Activated CD8-positive, alpha-beta T cell treated with anti-CD3 and anti-CD28 coated beads, Interleukin-2, amount 10 ng/mL, durations not matched to agents 7 days and 5 days (primary cell): ENCODE data around the gene COL18A1. TPM values are rescaled to one million over a fixed set of nuclear protein-coding genes. Genes with fewer than 3 reads are reported as not detected.

ENCODE experiments used
- ATAC-seq: fragments of 150-1000 bp; cut with Tn5 transposase; one replicate; pipeline ENCODE4 v1.10.0; 2021; ENCODE audit warnings: moderate library complexity
- CTCF ChIA-PET: fragments of 350-600 bp; sonication (Branson Sonifier 250); formaldehyde crosslinking; loops from one replicate; lab custom pipeline; 2021; ENCODE audit warnings: antibody characterized with exemption; lab: Charles Lee
- POLR2A ChIA-PET: fragments of 350-600 bp; sonication (Branson Sonifier 250); formaldehyde crosslinking; loops from one replicate; lab custom pipeline; 2021; ENCODE audit warnings: antibody characterized with exemption; lab: Charles Lee
- DNase-seq: peaks from one replicate; pipeline ENCODE4 v3.0.0-alpha.2; 2020
- H3K27ac Mint-ChIP-seq: one replicate; pipeline ENCODE4 v1.8.0; 2021; ENCODE audit warnings: mild to moderate bottlenecking, mixed read lengths
- H3K27me3 Mint-ChIP-seq: one replicate; pipeline ENCODE4 v1.8.0; 2021; ENCODE audit warnings: low read depth, mixed read lengths
- H3K36me3 Mint-ChIP-seq: one replicate; pipeline ENCODE4 v1.8.0; 2021; ENCODE audit warnings: low read depth, mixed read lengths
- H3K4me1 Mint-ChIP-seq: one replicate; pipeline ENCODE4 v1.8.0; 2021; ENCODE audit warnings: low read depth, mixed read lengths
- H3K4me3 Mint-ChIP-seq: one replicate; pipeline ENCODE4 v1.8.0; 2021; ENCODE audit warnings: mild to moderate bottlenecking, mixed read lengths
- H3K9me3 Mint-ChIP-seq: one replicate; pipeline ENCODE4 v1.8.0; 2022; ENCODE audit warnings: mixed read lengths; ENCODE audit not compliant: insufficient read depth
- total RNA-seq, 2 experiments: library from RNA; stranded (reverse); gene quantifications; one replicate each; pipeline ENCODE4 v1.2.3, GENCODE V29; 2021

Gene COL18A1
- total RNA-seq, 2 experiments from 2014 or later = 24.1 to 28.7 TPM

DNA sequence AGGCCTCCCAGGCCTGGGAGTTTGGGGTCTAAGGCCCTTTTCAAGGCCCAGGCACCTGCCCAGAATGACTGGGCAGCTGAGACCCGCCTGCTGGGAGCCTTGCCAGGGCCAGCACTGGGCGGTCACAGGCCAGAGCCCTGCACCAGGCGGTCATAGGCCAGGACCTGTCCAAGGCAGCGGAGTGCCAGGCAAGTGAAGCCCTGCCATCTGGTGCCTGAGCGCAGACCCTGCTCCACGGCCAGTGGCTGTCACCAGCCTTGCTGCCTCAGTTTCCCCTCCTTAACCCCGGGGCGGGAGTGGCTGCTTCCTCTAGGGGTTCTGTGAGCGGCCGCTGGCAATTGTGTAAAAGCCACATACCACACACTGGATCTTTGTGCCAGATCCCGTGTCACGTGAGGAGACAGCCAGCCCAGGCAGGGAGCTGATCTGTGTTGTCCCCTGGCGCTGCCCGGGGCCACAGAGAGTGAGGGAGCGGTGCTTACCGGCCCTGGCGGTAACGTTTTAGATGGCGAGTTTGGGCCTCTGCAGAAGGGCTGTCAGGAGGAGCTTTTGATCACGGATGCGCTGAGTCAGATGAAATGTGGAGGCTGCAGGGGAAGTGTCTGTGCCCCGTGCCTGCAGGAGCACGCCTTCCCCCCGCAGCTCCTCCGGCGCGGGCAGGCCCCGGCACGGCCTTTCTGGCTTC lies 4.6 kb downstream of the COL18A1 start:
- ChIA-PET CTCF (no interaction called here), POLR2A (no interaction called here)
- DNase-seq = no peak
- Mint-ChIP-seq H3K9me3 (no peaks in the 10 kb centered on the region), H3K27ac (no peak overlapping the region), H3K4me1 (no peaks in the 10 kb centered on the region), H3K36me3 (no peaks in the 10 kb centered on the region), H3K4me3 (no peak overlapping the region), H3K27me3 (peaks cover 19% of the 10 kb centered on the region)
- ATAC-seq = no peak

DNA sequence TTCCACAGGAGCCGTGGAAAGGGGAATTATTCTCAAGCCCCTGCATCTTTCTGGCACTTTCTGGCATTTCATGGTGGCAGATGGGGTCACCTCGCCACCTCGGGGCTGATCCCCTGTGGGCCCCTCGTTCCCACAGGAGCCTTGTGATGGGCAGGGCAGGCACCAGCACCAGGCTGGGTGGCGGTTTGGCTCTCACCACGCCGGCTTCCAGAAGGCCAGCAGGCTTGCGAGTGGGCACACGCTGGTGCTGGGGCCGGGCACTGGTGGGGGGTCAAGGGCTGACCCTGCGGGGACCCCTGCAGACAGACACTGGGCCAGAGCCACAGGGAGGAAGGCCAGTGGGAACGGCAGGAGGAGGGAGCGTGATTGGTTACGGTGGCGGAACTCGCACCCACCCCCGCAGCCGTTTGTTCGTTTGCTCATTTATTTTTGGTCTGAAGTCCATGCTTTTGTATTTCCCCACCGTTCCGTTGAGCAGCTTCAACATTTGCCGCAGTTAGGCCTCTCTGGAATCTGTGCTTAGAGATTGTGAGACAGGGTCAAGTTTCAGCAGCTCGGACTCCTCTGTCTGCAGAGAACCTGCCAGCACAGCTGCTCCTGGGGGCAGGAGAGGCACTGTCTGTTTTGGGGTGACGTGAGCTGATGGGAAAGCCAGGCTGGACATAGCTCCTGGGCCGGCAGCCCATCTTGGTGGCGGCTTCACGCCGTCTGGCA lies 5.3 kb downstream of the COL18A1 start:
- no peaks in the 10 kb centered on the region for H3K9me3 Mint-ChIP-seq
- DNase-seq (no peak), ATAC-seq (no peak)
- no peak overlapping the region for H3K4me3 Mint-ChIP-seq
- POLR2A ChIA-PET = no interaction called here
- CTCF ChIA-PET = no interaction called here
- H3K27me3 Mint-ChIP-seq = peaks cover 19% of the 10 kb centered on the region
- no peaks in the 10 kb centered on the region for H3K4me1 Mint-ChIP-seq
- no peak overlapping the region for H3K27ac Mint-ChIP-seq
- no peaks in the 10 kb centered on the region for H3K36me3 Mint-ChIP-seq

DNA sequence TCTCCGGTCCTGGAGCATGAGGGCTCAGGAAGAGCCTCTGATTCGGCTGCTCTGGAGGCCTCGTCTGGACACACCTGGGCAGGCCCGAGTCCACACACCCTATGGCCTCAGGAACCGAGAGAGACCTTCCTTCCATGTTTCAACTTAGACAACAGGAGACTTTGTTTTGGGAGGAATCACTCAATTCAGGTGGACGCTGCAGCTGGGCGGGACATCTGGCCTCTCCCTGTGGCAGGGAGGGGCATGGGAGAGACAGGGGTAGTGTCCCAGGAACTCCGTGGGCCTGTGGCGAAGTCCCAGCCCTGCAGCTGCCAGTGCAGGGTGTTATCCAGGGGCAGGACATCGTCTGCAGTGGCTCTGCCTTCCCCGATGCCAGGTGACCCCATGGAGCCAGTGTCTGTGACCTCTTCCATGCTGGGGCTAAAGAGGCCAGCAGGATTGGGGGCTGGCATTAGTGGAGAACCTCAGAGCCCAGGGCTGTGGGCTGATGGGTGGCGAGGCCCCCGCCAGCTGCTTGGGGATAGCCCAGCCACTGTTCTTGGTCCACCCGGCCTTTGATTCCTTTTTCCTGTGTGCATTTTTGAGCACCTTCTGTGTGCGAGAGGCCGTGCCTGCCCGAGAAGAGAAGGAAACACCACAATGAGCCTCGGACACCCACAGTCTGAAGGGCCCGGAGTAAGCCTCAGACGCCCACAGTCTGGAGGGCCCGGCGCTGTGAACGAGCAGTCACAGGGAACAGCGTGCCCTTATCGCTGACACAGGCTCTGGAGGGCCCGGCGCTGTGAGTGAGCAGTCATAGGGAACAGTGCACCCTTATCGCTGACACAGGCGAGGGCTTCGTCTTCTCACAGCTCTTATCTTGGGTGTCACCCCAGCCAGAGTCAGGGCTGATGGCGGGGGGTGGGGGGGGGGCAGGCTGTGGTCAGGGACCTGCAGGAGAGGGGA lies 6.2 kb downstream of the COL18A1 start:
- CTCF ChIA-PET = no interaction called here
- POLR2A ChIA-PET = no interaction called here
- Mint-ChIP-seq H3K27me3 (peaks cover 19% of the 10 kb centered on the region), H3K9me3 (no peaks in the 10 kb centered on the region), H3K4me1 (no peaks in the 10 kb centered on the region), H3K27ac (no peak overlapping the region), H3K36me3 (no peaks in the 10 kb centered on the region), H3K4me3 (no peak overlapping the region)
- DNase-seq (no peak), ATAC-seq (no peak)

DNA sequence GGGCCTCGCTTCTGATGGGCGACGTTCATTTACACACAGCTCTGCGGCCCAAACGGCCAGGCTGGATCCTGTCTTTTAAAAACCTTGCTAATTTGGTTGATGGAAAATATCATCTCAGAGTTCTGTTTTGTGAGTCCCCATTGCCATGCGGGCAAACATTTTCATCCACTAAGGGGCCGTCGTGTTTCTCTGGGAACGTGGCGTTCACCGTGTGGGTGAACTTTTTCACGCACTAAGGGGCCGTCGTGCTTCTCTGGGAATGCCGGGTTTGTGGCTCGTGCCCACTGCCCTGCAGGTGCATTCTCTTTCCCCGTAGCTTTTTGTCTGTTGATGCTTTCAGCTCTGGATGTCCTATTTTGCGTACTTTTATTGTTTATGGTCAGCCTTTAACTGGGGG lies 6.8 kb downstream of the COL18A1 start:
- no peaks in the 10 kb centered on the region for H3K36me3 Mint-ChIP-seq
- H3K27ac Mint-ChIP-seq = no peak overlapping the region
- no peaks in the 10 kb centered on the region for H3K4me1 Mint-ChIP-seq
- DNase-seq (no peak), ATAC-seq (no peak)
- POLR2A ChIA-PET = no interaction called here
- H3K27me3 Mint-ChIP-seq = peaks cover 12% of the 10 kb centered on the region
- no peak overlapping the region for H3K4me3 Mint-ChIP-seq
- H3K9me3 Mint-ChIP-seq = no peaks in the 10 kb centered on the region
- CTCF ChIA-PET = no interaction called here

DNA sequence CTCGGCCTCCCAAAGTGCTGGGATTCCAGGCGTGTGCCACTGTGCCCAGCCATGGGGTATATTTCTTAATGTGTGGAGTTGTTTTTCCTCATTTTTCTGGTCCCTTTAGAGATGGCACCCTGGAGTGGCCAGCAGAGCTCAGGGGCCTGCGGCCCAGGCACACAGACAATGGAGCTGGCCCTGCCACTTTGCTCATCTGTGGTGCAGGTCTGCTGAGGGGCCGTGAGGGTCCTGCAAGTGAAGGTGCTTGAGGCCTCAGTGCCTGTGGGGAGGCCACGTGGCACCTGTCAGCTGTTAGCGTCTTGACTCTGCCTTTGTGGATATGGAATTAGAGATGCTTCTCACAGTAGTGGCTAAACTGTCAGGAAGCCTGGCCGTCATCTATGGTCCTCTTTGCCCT lies 7.5 kb downstream of the COL18A1 start:
- Mint-ChIP-seq H3K4me1 (no peaks in the 10 kb centered on the region), H3K4me3 (no peak overlapping the region), H3K9me3 (no peaks in the 10 kb centered on the region), H3K27ac (no peak overlapping the region), H3K27me3 (peaks cover 6% of the 10 kb centered on the region), H3K36me3 (no peaks in the 10 kb centered on the region)
- no peak for ATAC-seq
- ChIA-PET CTCF (no interaction called here), POLR2A (no interaction called here)
- no peak for DNase-seq

DNA sequence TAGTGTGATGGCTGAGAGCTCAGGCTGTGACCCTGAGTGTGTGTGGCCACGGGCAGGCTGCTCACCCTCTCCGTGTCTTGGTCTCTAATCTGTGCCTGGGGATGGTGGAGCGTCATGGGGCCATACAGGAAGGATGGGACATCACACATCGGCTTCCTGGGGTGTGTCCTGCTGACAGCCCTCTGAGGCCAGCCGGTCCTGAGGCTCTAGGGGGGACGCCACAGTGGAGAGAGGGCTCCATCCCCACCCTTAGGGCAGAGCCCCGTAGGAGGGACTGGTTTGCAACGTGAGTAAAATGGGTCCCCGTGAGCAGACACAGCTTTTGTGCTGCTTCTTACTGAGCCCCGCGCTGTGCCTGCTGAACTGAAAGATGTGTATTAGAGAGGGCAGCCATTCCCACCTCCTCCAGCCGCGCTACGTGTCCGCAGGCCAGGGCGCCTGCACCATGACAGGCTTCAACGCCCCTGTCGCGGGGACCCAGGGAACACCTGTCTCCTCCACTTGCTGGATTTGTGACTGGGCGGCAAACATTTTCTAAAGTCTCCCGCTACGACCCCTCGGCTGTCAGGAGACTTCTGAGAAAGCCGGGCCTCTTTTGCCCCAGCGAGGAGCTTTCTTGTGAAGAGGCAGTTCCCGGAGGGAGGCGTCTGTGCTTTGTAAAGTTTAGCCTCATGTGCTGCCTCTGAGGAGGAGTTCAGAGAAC lies 8.1 kb downstream of the COL18A1 start:
- H3K27ac Mint-ChIP-seq = no peak overlapping the region
- peaks cover 1% of the 10 kb centered on the region for H3K27me3 Mint-ChIP-seq
- POLR2A ChIA-PET = no interaction called here
- DNase-seq = no peak
- H3K9me3 Mint-ChIP-seq = no peaks in the 10 kb centered on the region
- H3K36me3 Mint-ChIP-seq = no peaks in the 10 kb centered on the region
- no peaks in the 10 kb centered on the region for H3K4me1 Mint-ChIP-seq
- no peak for ATAC-seq
- H3K4me3 Mint-ChIP-seq = no peak overlapping the region
- CTCF ChIA-PET = no interaction called here

DNA sequence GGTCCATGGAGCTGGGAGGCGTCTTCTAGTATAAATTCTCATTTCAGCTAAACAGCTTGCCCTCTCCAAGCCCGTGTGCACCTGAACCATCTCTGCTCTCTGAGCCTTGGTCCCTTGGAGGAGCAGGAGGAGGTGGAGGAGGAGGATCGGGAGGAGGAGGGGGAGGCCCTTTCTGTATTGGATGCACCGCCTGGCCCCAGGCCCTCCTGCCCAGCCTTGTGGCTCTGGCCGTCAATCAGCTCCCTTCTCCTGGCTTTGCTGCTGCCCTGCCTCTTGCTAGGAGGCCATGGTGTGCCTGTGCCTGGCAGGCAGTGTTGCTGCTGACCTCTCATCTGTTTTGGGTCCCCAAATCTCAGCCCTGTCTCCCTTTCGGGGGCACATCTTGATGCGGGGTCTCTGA lies 9.0 kb downstream of the COL18A1 start:
- DNase-seq (no peak), ATAC-seq (no peak)
- ChIA-PET POLR2A (no interaction called here), CTCF (no interaction called here)
- Mint-ChIP-seq H3K36me3 (no peaks in the 10 kb centered on the region), H3K4me1 (no peaks in the 10 kb centered on the region), H3K4me3 (no peak overlapping the region), H3K27ac (no peak overlapping the region), H3K27me3 (no peaks in the 10 kb centered on the region), H3K9me3 (no peaks in the 10 kb centered on the region)

DNA sequence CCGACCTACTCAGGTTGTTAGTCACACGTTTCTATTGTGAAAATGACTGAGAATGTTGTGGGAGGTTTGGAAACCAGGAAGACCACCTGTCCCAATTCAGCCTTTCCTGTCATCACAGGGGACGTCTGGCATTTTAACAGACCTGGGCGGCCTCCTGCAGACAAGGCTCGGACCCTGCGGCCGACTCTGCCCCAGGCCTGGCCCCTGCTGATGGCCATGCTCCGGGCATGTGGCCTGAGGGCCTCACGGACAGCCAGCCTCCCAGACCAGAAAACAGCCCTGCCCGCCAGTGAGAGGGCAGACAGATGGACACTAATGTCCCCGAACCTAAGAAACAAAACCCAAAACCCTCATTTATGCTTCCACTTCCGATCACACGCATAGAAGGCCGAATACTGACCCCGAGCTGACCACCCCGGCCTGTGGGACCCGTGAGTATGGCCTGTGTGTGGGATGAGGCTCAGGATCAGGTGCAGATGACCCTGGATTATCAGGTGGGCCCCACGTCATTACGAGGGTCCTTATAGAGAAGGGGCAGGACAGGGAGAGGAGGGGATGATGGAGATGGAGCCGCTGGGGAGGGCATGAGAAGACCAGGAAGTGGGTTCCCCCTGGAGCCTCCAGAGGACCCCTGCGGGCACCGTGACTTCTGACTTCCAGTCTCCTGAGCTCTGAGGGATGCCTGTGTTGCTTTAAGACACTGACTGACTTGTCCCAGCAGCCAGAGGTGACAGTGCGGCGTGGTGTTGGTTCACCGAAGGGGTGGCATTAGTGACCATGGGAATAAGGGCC lies 9.6 kb downstream of the COL18A1 start:
- no peaks in the 10 kb centered on the region for H3K27me3 Mint-ChIP-seq
- POLR2A ChIA-PET = no interaction called here
- no peak overlapping the region for H3K4me3 Mint-ChIP-seq
- H3K9me3 Mint-ChIP-seq = no peaks in the 10 kb centered on the region
- no peak overlapping the region for H3K27ac Mint-ChIP-seq
- DNase-seq (no peak), ATAC-seq (no peak)
- CTCF ChIA-PET = no interaction called here
- H3K4me1 Mint-ChIP-seq = no peaks in the 10 kb centered on the region
- no peaks in the 10 kb centered on the region for H3K36me3 Mint-ChIP-seq

DNA sequence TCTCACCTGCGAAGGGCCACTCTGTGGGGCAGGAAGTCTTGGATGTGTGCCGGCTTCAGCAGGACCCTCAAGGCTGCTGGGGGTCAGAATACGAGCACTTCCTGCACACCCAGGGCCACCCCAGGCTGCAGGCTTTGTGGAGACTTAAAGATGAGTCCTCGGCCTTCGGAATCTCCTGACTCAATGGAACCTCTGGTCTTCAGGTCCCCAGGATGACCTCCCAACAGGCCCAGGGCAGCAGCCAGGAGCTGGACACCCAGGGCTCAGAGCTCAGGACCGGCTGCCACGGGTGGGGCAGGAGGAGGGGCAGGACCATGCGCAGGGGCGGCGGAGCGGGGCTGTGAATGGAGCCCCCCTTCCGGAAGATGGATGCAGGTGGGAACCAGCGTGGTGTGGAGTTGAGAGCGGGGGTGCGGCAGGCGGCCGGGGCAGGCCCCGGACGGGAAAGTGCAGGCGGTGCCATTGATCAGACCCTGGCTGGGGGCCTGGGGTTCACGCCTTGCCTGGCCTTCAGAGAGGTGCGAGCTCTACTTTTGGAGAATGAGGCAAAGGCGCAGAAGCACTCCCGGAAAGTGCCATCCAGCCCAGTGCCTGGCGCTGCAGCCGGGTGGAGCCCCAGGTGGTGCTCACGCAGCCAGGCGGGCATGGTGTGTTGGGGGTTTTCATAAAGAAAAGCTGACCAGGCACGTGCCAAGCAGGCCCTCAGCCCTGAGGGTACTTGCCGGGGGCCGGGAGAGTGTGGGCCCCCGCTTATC lies 10.4 kb downstream of the COL18A1 start:
- CTCF ChIA-PET = no interaction called here
- H3K9me3 Mint-ChIP-seq = no peaks in the 10 kb centered on the region
- no peak overlapping the region for H3K4me3 Mint-ChIP-seq
- POLR2A ChIA-PET = no interaction called here
- no peaks in the 10 kb centered on the region for H3K4me1 Mint-ChIP-seq
- no peak for ATAC-seq
- H3K36me3 Mint-ChIP-seq = no peaks in the 10 kb centered on the region
- DNase-seq = no peak
- no peaks in the 10 kb centered on the region for H3K27me3 Mint-ChIP-seq
- no peak overlapping the region for H3K27ac Mint-ChIP-seq

DNA sequence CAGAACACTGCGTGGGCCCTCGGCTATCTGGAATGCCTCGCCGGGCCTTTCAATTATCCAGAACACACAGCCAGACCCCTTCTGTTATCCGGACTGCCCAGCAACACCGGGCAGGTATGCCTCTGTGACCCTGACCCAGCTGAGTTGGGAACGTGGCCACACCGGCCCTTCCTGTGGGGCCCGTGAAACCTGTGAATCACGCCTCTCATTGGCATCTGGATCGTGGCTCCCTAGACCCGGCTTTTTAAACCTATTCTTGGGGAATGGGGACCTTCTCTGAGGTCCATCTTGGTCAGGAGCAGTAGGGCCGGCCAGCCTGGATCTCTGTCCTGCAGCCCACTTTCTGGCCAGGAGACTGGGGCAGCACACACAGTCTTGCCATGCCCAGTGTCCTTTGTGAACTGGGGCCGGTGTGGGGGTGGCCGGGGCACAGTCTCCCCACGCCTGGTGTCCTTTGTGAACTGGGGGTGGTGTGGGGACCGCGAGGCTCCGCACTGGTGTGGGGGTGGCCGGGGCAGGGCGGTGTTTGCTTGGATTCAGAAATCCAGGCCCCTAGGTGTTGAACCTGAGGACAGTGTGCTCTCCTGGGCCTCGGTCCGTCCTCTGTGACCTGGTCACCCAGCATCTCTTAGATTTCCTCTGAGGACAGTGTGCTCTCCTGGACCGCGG lies 11.1 kb downstream of the COL18A1 start:
- ChIA-PET CTCF (no interaction called here), POLR2A (no interaction called here)
- Mint-ChIP-seq H3K36me3 (no peaks in the 10 kb centered on the region), H3K4me3 (no peak overlapping the region), H3K9me3 (no peaks in the 10 kb centered on the region), H3K4me1 (no peaks in the 10 kb centered on the region), H3K27ac (no peak overlapping the region), H3K27me3 (no peaks in the 10 kb centered on the region)
- no peak for ATAC-seq
- no peak for DNase-seq
